ENCODE measurements around the gene TTL.
"Not testable (repeated sequence)": the region's sequence is repeated elsewhere in the genome, so short reads cannot be mapped to it uniquely, and the experiment has no call there.

The TTL gene

GRCh38 chr2:112481528-112482233 lies at the start of gene TTL:
Gene TTL (plus strand): TSS chr2:112482156. CDS start chr2:112482345, 189 bp downstream.
- DNase-seq (ENCODE audit: low read depth), result peak; percentile 71

GRCh38 chr2:112432390-112432734 lies 49.6 kb upstream of the TTL start:
- DNase-seq (ENCODE audit: low read depth), result not testable (repeated sequence)

- DNase-seq (ENCODE audit: low read depth), result not testable (repeated sequence)
Measured at GRCh38 chr2:112432735-112433479, 49.0 kb upstream of the TTL start.

- DNase-seq (ENCODE audit: low read depth), result peak; percentile 85
Measured at GRCh38 chr2:112433480-112433879, 48.5 kb upstream of the TTL start, which contains the start of gene RGPD8. Gene RGPD8 (minus strand): TSS chr2:112433645. CDS start chr2:112433453, 192 bp downstream.

GRCh38 chr2:112433932-112434730 lies 47.8 kb upstream of the TTL start:
- no peak for DNase-seq (ENCODE audit: low read depth)

- DNase-seq (ENCODE audit: low read depth), result not testable (repeated sequence)
Measured at GRCh38 chr2:112434890-112435715, 46.9 kb upstream of the TTL start.

- not testable (repeated sequence) for DNase-seq (ENCODE audit: low read depth)
Measured at GRCh38 chr2:112435716-112436431, 46.1 kb upstream of the TTL start.

GRCh38 chr2:112436993-112437392 lies 45.0 kb upstream of the TTL start:
- not testable (repeated sequence) for DNase-seq (ENCODE audit: low read depth)

GRCh38 chr2:112437405-112437831 lies 44.5 kb upstream of the TTL start:
- DNase-seq (ENCODE audit: low read depth), result not testable (repeated sequence)

GRCh38 chr2:112438603-112439261 lies 43.2 kb upstream of the TTL start:
- DNase-seq (ENCODE audit: low read depth), result not testable (repeated sequence)

GRCh38 chr2:112444256-112444655 lies 37.7 kb upstream of the TTL start:
- DNase-seq (ENCODE audit: low read depth), result not testable (repeated sequence)

- DNase-seq (ENCODE audit: low read depth), result no peak
Measured at GRCh38 chr2:112449854-112450253, 32.1 kb upstream of the TTL start.

- no peak for DNase-seq (ENCODE audit: low read depth)
Measured at GRCh38 chr2:112451317-112451716, 30.6 kb upstream of the TTL start.

GRCh38 chr2:112454586-112454985 lies 27.4 kb upstream of the TTL start:
- DNase-seq (ENCODE audit: low read depth), result no peak

GRCh38 chr2:112459372-112459771 lies 22.6 kb upstream of the TTL start:
- no peak for DNase-seq (ENCODE audit: low read depth)

- no peak for DNase-seq (ENCODE audit: low read depth)
Measured at GRCh38 chr2:112462178-112462577, 19.8 kb upstream of the TTL start.

- no peak for DNase-seq (ENCODE audit: low read depth)
Measured at GRCh38 chr2:112463256-112463655, 18.7 kb upstream of the TTL start.

- no peak for DNase-seq (ENCODE audit: low read depth)
Measured at GRCh38 chr2:112465382-112465781, 16.6 kb upstream of the TTL start.

GRCh38 chr2:112472547-112473263 lies 9.3 kb upstream of the TTL start:
- DNase-seq (ENCODE audit: low read depth), result no peak
